NCI-H146 (cell line): ENCODE results near the gene DNAH1.

Experiments
- DNase-seq: peaks from one replicate; lab custom pipeline; 2025; lab: John Stamatoyannopoulos, UW

DNAH1 gene

DNA sequence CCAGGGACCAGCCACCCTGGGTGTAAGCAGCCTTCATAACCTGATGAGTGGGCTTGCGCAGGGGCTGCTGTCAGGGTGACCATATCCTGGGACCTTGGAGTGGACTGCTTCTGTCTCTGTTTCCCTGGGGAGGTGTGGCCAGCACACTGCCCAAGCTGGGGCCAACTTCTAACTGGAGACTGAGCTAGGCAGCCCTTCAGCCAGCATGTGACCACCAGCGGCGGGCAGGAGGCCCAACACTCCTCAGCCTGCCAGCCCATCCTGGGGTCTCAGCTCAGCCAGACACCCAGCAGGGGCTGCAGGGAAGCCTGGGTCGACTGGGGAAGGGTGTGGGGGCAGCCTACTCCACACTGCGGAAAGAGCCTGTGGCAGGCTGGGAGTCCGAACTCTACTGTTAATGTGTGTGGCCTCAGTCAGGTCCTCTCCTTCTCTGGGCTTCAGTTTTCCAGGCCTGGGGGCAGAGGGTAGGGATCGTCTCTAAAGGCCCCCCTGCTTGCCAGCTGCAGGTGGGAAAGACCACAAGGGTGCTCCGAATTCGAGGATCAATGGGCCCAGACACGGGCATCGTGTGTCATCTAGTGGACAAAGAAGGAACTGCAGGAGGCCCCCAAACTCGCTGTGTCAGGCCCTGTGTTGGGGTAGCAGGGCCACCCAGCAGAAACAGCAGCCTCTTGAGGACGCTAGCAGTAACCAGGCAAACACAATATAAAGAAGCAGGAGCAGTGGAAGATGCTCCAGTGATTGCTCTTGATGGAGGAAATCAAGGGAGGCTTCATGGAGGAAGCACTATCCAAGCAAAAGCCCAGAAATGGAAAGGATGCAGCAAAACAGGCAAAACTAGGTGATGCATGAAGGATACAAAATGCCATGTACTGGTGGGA lies 130.8 kb downstream of the DNAH1 start:
- DNase-seq: no peak

DNA sequence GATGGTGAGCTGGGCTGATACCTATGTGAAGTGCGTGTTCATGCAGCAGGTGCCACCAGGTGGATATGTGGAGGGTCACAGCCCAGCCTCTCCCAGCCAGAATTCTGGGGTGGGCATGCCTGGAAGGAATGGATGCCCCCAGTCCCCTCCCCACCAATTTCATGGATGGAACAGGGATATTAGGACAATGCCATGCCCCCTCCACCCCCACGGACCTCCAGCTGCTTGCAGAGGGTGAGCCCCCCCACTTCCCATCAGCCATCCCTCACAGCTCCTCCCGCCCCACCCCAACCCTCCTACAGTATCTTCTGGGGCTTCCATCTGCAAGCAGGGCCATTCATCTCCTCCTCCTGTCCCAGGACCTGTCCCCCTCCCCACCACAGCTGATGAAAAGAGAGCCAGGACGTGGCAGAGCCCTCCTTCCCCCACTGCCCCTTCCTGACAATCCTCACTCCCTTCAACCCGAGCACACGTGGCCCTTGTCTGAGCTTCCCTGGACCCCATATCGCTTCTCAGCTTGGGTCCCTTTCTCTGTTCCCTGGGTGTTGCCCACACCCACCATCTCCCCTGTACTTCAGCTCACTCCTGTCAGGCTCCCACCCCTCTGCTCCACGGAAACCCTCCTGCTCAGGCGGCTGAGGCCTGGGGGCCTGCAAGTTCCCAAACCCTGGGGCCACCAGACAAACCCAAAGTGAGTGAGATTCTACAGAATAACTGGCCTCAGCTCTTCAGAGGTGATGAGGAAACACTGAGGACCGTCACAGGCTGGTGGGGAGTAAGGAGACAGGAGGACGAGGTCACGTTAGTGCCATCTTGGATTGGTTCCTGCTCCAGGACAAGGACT lies 131.6 kb downstream of the DNAH1 start:
- no peak for DNase-seq
